Gastroesophageal sphincter (tissue), 4 donors: ENCODE data around the gene LRP6. TPM values are rescaled to one million over a fixed set of nuclear protein-coding genes. Genes with fewer than 3 reads are reported as not detected.
"Not testable (repeated sequence)": the region's sequence is repeated elsewhere in the genome, so short reads cannot be mapped to it uniquely, and the experiment has no call there.

Source experiments
- ATAC-seq: fragments of 150-250 bp; one replicate; pipeline ENCODE4 v1.9.1; 2016; ENCODE audit warnings: mild to moderate bottlenecking, moderate library complexity
- H3K27ac ChIP-seq, 4 donors: fragments of 200-600 bp; sonication (generic) in 3 of 4; 1 replicate in 3 of 4; 2 replicates in 1 of 4; pipeline ENCODE4 v1.5.1; 2016 to 2019
- H3K27me3 ChIP-seq: fragments of 200-600 bp; sonication (generic); one replicate; pipeline ENCODE4 v1.5.1; 2019
- H3K36me3 ChIP-seq, 2 donors: fragments of 200-600 bp; sonication (generic); one replicate each; pipeline ENCODE4 v1.5.1; 2019; ENCODE audit warnings: control low read depth in 1 of 2
- H3K4me1 ChIP-seq, 3 donors: fragments of 200-600 bp; sonication (generic); 1 replicate in 2 of 3; 2 replicates in 1 of 3; pipeline ENCODE4 v1.5.1; 2016 to 2019; ENCODE audit warnings: control low read depth in 2 of 3
- H3K4me3 ChIP-seq, 2 donors: fragments of 200-600 bp; sonication (generic); one replicate each; pipeline ENCODE4 v1.5.1; 2019; ENCODE audit warnings: mild to moderate bottlenecking in 1 of 2, moderate library complexity in 1 of 2
- H3K9me3 ChIP-seq, 3 donors: fragments of 200-600 bp; sonication (generic); one replicate each; pipeline ENCODE4 v1.5.1; 2017 to 2019; ENCODE audit warnings: control low read depth in 2 of 3
- EP300 ChIP-seq: sonication (generic); formaldehyde crosslinking; IDR thresholded peaks from one replicate; pipeline ENCODE4 v1.6.1; 2017; ENCODE audit warnings: antibody characterized with exemption, mild to moderate bottlenecking
- POLR2A ChIP-seq, 2 donors: fragments of 450-650 bp; IDR thresholded peaks; one replicate each; pipeline ENCODE4 v1.6.1; 2017; ENCODE audit warnings: antibody characterized with exemption in 2 of 2, mild to moderate bottlenecking in 2 of 2, moderate library complexity in 1 of 2
- POLR2AphosphoS5 ChIP-seq: sonication (generic); formaldehyde crosslinking; IDR thresholded peaks from one replicate; pipeline ENCODE4 v1.6.1; 2017; ENCODE audit warnings: antibody characterized with exemption
- WGBS, 2 donors: methylation state at CpG; one replicate each; pipeline ENCODE4 v1.1.5; 2018; ENCODE audit warnings: low coverage in 1 of 2; 5-methylcytosine and 5-hydroxymethylcytosine counted together
- total RNA-seq, 4 donors: library from RNA; depleted of rRNA; stranded (reverse); fragments of >200 nt; gene quantifications; one replicate each; pipeline ENCODE4 v1.1.0, GENCODE V29; 2016
- TF ChIP-seq, protein P1 (sequence below), 4 experiments: fragments of 200-600 bp in 2 of 4; fragments of 450-650 bp in 2 of 4; sonication (generic) in 1 of 4; IDR thresholded peaks; one replicate each; pipeline ENCODE4 v1.5.1; 2017 to 2019; ENCODE audit warnings: antibody characterized with exemption in 4 of 4, mild to moderate bottlenecking in 2 of 4, moderate library complexity in 2 of 4

The LRP6 gene
- total RNA-seq, 4 donors from 2014 or later: 34.5 to 58.5 (median 42.6) TPM

DNA sequence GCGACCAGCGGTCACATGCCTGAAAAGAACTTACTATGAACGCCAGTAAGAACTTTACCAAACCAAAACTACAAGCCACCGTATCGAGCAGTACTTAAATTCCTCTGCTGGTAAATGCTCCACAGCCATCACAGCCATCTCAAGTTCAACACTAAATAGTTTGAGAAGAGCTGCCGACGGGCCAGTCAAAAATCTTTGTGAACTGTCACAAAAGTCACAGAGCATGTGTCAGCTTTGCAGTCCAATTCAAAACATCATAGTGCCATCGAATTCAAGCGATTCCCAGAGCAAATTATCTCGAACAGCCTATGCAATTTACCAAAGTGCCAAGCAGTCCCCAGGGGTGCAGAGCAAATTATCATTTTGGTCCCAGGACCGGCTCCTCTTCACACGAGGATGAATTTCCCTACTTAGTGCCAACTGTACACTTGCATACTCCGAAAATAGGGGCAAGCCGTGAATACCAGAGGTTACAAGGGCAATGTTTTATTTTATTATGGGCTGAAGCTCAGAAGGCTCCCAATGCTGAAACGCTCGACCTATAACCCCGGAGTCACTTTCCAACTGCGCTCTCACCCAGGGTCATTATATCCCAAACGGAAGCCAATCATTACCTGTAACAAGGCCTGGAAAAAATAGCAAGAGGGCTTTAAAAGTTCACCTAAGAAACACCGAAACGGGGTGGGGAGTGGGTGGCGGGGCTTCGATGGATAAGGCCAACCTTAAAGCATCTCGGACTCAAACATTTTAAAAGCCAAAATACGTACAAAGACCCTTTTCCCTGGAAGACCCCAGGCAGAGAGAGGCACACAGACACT is 1.1 kb downstream of the LRP6 start:
- TF ChIP-seq, protein P1, sequence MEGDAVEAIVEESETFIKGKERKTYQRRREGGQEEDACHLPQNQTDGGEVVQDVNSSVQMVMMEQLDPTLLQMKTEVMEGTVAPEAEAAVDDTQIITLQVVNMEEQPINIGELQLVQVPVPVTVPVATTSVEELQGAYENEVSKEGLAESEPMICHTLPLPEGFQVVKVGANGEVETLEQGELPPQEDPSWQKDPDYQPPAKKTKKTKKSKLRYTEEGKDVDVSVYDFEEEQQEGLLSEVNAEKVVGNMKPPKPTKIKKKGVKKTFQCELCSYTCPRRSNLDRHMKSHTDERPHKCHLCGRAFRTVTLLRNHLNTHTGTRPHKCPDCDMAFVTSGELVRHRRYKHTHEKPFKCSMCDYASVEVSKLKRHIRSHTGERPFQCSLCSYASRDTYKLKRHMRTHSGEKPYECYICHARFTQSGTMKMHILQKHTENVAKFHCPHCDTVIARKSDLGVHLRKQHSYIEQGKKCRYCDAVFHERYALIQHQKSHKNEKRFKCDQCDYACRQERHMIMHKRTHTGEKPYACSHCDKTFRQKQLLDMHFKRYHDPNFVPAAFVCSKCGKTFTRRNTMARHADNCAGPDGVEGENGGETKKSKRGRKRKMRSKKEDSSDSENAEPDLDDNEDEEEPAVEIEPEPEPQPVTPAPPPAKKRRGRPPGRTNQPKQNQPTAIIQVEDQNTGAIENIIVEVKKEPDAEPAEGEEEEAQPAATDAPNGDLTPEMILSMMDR (IDR thresholded peaks at IDR 0.05): peak in 1 of 4 experiments; percentile 8
- TF ChIP-seq POLR2AphosphoS5: no peak
- no peak for TF ChIP-seq POLR2A (IDR thresholded peaks at IDR 0.05)
- Histone ChIP-seq H3K27ac (peak overlapping the region; percentile 88 to 99 (median 99)), H3K4me1 (peaks cover 0 to 33% (median 0%) of the 10 kb centered on the region in 3 donors), H3K27me3 (no peaks in the 10 kb centered on the region), H3K9me3 (no peaks in the 10 kb centered on the region), H3K36me3 (no peaks in the 10 kb centered on the region), H3K4me3 (peak overlapping the region; percentile 61 to 66)
- ATAC-seq: no peak
- WGBS, 2 donors: 0 to 1% methylated on average over 9 to 23 of the region's 25 CpGs

DNA sequence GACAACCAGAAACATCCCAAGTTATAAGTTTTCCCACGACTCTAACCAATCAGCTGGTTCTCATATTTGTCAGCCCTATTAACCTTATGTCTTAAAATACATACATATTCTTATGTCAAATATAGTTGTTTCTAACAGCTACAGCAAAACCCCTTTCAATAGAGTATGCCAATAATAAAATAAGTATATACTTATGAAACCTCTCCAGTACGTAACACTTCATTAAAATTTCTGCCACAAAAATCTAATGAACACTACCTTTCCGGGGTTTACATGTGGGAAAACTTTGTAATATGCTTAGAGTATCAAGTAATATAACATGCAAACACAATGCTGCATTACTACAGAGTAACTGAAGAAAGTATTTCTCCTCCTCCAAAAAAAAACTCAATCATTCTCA is 1.8 kb downstream of the LRP6 start:
- Histone ChIP-seq H3K27ac (peak overlapping the region; percentile 88 to 99 (median 99)), H3K4me3 (peak overlapping the region; percentile 61 to 66), H3K27me3 (no peaks in the 10 kb centered on the region), H3K9me3 (no peaks in the 10 kb centered on the region), H3K4me1 (peaks cover 0 to 33% (median 0%) of the 10 kb centered on the region in 3 donors), H3K36me3 (no peaks in the 10 kb centered on the region)
- no peak for TF ChIP-seq POLR2A (IDR thresholded peaks at IDR 0.05)
- TF ChIP-seq EP300: no peak
- TF ChIP-seq, protein P1 (IDR thresholded peaks at IDR 0.05): no peak
- no peak for TF ChIP-seq POLR2AphosphoS5
- WGBS, 2 donors: 14 to 18% methylated on average over 3 of the region's 3 CpGs
- no peak for ATAC-seq

DNA sequence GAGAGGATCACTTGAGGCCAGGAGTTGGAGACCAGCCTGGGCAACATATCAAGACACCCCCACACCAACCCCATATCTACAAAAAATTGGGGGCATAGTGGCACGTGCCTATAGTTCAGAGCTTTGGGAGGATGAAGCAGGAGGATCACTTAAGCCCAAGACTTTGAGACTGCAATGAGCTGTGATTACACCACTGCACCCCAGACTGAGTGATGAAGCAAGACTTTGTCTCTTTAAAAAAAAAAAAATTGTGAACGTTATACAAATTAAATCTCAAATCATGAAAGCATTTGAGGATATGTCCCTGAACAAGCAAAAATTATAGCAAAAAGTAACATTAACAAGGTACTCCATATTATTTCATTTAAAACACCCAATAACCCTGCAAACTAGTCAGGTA is 2.9 kb downstream of the LRP6 start:
- H3K4me3 ChIP-seq: no peak overlapping the region

DNA sequence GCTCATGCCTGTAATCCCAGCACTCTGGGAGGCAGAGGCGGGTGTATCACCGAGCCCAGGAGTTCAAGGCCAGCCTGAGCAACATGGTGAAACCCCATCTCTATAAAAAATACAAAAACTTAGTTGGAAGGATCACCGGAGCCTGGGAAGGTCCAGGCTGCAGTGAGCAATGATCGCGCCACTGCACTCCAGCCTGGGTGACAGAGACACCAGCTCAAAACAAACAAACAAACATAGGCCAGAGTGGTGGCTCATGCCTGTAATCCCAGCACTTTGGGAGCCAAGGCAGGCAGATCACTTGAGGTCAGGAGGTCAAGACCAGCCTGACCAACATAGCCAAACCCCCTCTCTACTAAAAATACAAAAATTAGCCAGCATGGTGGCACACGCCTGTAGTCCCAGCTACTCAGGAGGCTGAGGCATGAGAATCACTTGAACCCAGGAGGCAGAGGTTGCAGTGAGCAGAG is 10.5 kb downstream of the LRP6 start:
- H3K27ac ChIP-seq, H3K4me3 ChIP-seq, H3K36me3 ChIP-seq, ATAC-seq, H3K27me3 ChIP-seq, H3K9me3 ChIP-seq: not testable (repeated sequence)
- WGBS, 2 donors: 93 to 100% methylated on average over 1 to 3 of the region's 6 CpGs
- peaks cover 0 to 20% (median 0%) of the 10 kb centered on the region in 3 donors for H3K4me1 ChIP-seq

More for the DNA sequence above, 2.9 kb downstream of the LRP6 start:
- Histone ChIP-seq H3K27me3 (no peaks in the 10 kb centered on the region), H3K27ac (peak overlapping the region in 1 of 4 donors; percentile 99), H3K4me1 (peaks cover 0 to 33% (median 0%) of the 10 kb centered on the region in 3 donors), H3K9me3 (no peaks in the 10 kb centered on the region), H3K36me3 (no peaks in the 10 kb centered on the region)
- TF ChIP-seq POLR2AphosphoS5 (no peak), EP300 (no peak), POLR2A (IDR thresholded peaks at IDR 0.05) (no peak)
- TF ChIP-seq, protein P1 (IDR thresholded peaks at IDR 0.05): no peak
- ATAC-seq: no peak
- 0 to 28% methylated on average over 1 to 2 of the region's 2 CpGs for WGBS, 2 donors

DNA sequence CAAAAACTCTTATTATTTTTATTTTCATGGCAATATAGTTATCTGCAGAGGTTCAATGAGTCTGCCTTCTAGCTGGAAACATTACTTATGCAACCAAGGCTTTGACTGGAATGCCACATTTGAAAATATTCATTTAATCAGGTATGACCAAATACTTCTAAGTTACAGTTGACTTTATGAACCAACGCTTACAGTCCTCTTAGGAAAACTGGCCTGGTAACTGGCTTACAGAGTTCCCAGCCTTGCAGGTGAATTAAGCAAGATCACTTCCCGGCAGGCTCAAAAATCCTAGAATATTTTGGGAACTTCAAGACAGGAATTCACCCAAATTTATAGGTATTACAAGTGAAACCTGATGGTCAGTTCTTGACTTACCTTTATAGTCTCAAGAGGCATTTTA is 12.3 kb downstream of the LRP6 start:
- ATAC-seq: no peak
- H3K36me3 ChIP-seq: no peaks in the 10 kb centered on the region
- H3K9me3 ChIP-seq: no peaks in the 10 kb centered on the region
- TF ChIP-seq, protein P1 (IDR thresholded peaks at IDR 0.05): no peak
- TF ChIP-seq POLR2AphosphoS5: no peak
- TF ChIP-seq POLR2A (IDR thresholded peaks at IDR 0.05): no peak
- no peak for TF ChIP-seq EP300
- WGBS, 2 donors: 90 to 96% methylated on average over 2 of the region's 2 CpGs
- H3K27me3 ChIP-seq: no peaks in the 10 kb centered on the region
- peaks cover 0 to 20% (median 0%) of the 10 kb centered on the region in 3 donors for H3K4me1 ChIP-seq
- H3K4me3 ChIP-seq: no peak overlapping the region
- H3K27ac ChIP-seq: no peak overlapping the region
